Heart left ventricle (tissue), 13 donors: ENCODE measurements around the gene COL15A1.

Experiments
- CTCF ChIP-seq, 12 donors: fragments of 200-600 bp; sonication (generic) in 4 of 12; IDR thresholded peaks; one replicate each; pipeline versions ENCODE4 v1.5.0 to v1.8.0; 2018 to 2022; ENCODE audit warnings: antibody characterized with exemption in 12 of 12, mild to moderate bottlenecking in 5 of 12
- POLR2A ChIP-seq, 2 donors: fragments of 450-650 bp; IDR thresholded peaks; one replicate each; pipeline ENCODE4 v1.6.1; 2017; ENCODE audit warnings: antibody characterized with exemption in 2 of 2, mild to moderate bottlenecking in 2 of 2, moderate library complexity in 2 of 2
- donor health status: ischemic (EF 13 %, LVEDD 7.1; RV severe dilation, severe dysfunction).
- donor health status: DM: no; HTN: yes; CAD: no.
- donor health status: DM: no; HTN: no; CAD: no.
- donor health status: ischemic (EF 25% LVEDD 6.9; RV normal size, moderate dysfunction).
- donor health status: ischemic (EF 25% LVEDD 5.7; RV mildly dilated, moderate dysfunction).
- donor health status: ischemic (EF 35%, LVEDD 5.7; RV mildly dilated, moderate dysfunction).
- donor health status: nonischemic (EF 11% LVEDD 7.7; RV severe dilation, severe dysfunction).
- donor health status: DM: yes; HTN: yes; CAD: no.
- donor health status: PGD.
- donor health status: ischemic (EF 29% LVEDD 5.4; RV normal size, mild dysfunction).
- donor health status: nonischemic (EF 23%, LVEDD 6.1; RV moderate dilation, normal function).

DNA sequence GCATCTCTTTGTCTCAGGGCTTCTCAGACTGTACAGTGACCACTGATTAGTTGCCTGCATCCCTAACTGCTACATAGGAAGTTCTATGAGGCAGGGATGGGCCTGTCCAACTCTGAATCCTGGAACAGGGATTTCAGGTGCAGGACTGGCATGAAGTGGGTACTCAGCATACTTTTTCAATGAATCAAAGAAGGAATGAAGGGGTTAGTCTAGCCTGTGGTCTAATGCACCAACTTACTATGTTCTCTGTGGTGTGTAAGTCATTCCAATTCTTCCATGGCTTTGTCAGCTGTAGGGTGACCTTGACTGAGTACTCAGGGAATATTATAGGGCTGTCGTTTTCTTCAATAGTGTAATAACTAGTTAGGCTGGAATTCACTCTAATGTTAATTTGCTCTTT, 8.3 kb downstream of the COL15A1 start:
- TF ChIP-seq CTCF (IDR thresholded peaks at IDR 0.05) (no peak), POLR2A (IDR thresholded peaks at IDR 0.05) (no peak)
